Mononuclear cell (primary cell): Measurements from ENCODE around the gene CERS1. TPM values are rescaled to one million over a fixed set of nuclear protein-coding genes. Genes with fewer than 3 reads are reported as not detected.

ENCODE experiments used
- H3K27me3 ChIP-seq: 2 replicates; pipeline ENCODE4 v1.6.0; 2011; ENCODE audit warnings: low read length, control low read depth; ENCODE audit not compliant: insufficient read depth
- H3K4me1 ChIP-seq: 2 replicates; pipeline ENCODE4 v1.5.1; 2011; ENCODE audit warnings: mild to moderate bottlenecking, low read length, control low read depth; ENCODE audit not compliant: insufficient read depth
- H3K4me3 ChIP-seq: 2 replicates; pipeline ENCODE4 v1.5.1; 2011; ENCODE audit warnings: mild to moderate bottlenecking, low read length, moderate library complexity
- H3K9me3 ChIP-seq: 2 replicates; pipeline ENCODE4 v1.5.1; 2011; ENCODE audit warnings: low read depth, mild to moderate bottlenecking, control low read depth, low read length
- total RNA-seq: library from RNA; depleted of rRNA; stranded (reverse); fragments of >200 nt; gene quantifications from one replicate; pipeline ENCODE4 v1.2.3, GENCODE V29; 2012

CERS1 gene
- total RNA-seq, 1 donor = not detected

DNA sequence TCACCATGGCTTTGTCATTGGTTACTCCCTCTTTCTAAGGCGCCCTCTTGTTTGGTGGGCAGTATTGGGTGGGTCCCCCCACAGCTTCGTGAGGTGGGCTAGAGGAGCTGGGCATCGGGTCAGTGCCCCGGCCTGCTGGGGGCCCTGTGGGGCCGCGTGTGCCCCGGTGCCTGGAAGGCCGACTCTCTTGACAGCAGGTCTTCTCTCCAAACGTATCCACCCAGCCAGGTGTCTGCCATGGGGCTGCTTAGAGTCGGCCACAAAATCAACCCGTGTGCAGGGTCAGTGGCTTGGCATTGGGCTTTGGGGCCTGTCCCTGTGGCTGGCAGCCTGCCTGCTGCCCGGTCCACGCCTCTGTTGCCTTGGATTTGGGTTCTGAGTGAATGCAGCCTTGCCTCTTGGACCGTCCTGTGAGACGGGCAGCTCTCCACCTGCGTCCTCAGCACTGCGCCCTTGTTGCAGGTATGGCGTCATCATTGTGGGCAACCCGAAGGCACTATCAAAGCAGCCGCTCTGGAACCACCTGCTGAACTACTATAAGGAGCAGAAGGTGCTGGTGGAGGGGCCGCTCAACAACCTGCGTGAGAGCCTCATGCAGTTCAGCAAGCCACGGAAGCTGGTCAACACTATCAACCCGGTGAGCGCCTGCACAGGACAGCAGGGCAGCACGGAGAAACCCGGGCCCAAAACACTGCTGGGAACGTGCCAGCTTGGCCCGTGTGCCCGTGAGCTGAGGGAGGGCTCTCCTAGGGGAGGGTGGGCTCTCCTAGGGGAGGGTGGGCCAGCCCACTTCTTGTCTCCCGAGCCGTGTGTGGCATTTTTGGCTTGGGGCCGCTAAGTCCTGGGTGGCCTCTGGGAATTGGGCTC is 32.7 kb downstream of the CERS1 start:
- Histone ChIP-seq H3K4me3 (no peak overlapping the region), H3K9me3 (no peaks in the 10 kb centered on the region), H3K4me1 (no peaks in the 10 kb centered on the region), H3K27me3 (no peaks in the 10 kb centered on the region)

DNA sequence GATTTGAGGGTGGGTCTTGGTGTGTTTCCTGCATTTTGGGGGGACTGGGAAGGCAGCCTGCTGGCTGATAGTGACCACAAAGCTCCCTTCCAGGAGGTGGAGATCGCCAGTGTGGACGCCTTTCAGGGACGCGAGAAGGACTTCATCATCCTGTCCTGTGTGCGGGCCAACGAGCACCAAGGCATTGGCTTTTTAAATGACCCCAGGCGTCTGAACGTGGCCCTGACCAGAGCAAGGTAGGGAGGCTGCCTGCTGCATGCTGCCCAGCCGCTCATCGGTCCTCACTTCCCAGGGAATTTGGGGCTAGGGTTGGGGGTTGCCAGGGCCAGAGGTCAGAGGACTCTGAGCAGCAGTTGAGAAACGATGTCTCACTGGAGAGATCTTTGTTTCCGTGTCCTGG is 34.0 kb downstream of the CERS1 start:
- Histone ChIP-seq H3K9me3 (no peaks in the 10 kb centered on the region), H3K4me1 (no peaks in the 10 kb centered on the region), H3K4me3 (no peak overlapping the region), H3K27me3 (no peaks in the 10 kb centered on the region)

DNA sequence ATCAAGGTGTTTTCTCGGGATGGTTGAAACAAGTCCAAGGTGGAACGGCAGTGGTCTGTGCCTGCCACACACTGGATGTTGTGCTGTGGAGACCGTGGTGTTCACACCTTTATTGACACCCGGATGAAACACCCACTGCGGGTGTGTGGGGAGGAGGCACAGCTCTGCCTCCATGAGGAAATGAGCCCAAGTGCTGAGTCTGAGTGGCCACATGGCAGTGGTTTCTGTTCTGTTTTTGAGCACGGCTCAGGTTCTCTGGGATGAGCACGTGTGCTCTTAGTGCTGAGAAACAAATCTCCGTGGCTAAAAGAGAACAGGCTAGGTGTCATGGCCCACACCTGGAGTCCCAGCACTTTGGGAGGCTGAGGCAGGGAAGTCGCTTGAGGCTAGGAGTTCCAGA is 34.7 kb downstream of the CERS1 start:
- H3K4me3 ChIP-seq = no peak overlapping the region
- no peaks in the 10 kb centered on the region for H3K9me3 ChIP-seq
- no peaks in the 10 kb centered on the region for H3K27me3 ChIP-seq
- H3K4me1 ChIP-seq = no peaks in the 10 kb centered on the region

DNA sequence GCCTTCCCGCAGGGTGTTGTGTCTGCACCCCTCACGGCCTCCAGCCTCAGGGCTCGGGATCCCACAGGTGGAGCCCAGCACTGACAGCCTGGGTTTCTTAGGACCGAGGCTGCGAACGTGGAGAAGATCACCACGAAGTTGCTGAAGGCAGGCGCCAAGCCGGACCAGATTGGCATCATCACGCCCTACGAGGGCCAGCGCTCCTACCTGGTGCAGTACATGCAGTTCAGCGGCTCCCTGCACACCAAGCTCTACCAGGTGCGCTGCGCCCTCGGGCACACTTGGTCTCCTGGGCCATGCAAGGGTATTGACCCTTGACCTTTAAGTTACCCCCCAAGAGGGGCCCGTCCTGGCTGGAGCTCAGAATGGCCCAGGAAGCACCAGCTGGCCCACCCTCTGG is 35.2 kb downstream of the CERS1 start:
- Histone ChIP-seq H3K4me1 (no peaks in the 10 kb centered on the region), H3K27me3 (no peaks in the 10 kb centered on the region), H3K9me3 (no peaks in the 10 kb centered on the region), H3K4me3 (no peak overlapping the region)

DNA sequence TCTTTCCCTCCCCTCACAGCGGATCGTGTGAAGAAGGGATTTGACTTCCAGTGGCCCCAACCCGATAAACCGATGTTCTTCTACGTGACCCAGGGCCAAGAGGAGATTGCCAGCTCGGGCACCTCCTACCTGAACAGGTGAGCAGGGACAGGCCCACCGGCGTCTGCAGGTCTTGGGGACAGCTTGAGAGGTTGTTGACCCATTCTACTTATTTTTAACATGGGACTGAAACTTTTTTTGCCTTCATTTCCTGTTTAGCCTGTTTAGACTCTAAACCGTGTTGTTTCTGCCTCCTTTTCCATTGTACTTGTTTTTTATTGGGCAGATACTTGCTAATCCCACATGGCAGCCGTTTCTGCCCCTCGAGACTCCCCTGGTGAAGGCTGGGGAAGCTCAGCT is 35.7 kb downstream of the CERS1 start:
- no peaks in the 10 kb centered on the region for H3K9me3 ChIP-seq
- no peak overlapping the region for H3K4me3 ChIP-seq
- no peaks in the 10 kb centered on the region for H3K4me1 ChIP-seq
- no peaks in the 10 kb centered on the region for H3K27me3 ChIP-seq

DNA sequence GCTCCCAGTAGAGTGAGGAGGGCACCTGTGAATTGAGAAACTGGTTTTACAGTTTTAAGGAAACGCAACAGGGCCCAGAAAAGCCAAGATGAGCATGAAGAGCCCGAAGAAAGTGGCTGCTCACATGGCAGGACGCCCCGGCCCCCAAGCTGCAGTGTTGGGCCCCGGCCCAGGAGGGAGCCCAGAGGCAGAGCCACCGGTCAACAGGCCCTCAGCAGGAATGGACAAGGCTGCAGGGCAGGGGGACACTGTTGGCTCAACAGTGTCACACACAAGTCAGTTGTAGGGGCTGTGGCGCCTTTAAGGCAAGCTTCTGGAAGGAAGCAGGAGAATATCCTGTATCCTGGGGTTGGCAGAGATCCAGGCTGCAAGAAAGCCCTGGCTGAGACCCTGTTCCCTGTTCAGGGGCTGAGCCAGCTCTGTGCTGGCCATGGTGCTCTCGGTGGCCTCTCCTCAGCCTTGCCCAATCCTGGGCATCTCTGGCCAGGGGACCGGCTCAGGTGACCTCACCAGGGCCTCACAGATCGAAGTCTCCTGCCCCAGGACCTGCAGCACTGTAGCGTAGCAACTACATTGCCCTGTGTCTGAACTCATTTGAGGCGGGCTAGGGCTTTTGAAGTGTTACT is 36.2 kb downstream of the CERS1 start:
- Histone ChIP-seq H3K4me3 (no peak overlapping the region), H3K4me1 (no peaks in the 10 kb centered on the region), H3K27me3 (no peaks in the 10 kb centered on the region), H3K9me3 (no peaks in the 10 kb centered on the region)

DNA sequence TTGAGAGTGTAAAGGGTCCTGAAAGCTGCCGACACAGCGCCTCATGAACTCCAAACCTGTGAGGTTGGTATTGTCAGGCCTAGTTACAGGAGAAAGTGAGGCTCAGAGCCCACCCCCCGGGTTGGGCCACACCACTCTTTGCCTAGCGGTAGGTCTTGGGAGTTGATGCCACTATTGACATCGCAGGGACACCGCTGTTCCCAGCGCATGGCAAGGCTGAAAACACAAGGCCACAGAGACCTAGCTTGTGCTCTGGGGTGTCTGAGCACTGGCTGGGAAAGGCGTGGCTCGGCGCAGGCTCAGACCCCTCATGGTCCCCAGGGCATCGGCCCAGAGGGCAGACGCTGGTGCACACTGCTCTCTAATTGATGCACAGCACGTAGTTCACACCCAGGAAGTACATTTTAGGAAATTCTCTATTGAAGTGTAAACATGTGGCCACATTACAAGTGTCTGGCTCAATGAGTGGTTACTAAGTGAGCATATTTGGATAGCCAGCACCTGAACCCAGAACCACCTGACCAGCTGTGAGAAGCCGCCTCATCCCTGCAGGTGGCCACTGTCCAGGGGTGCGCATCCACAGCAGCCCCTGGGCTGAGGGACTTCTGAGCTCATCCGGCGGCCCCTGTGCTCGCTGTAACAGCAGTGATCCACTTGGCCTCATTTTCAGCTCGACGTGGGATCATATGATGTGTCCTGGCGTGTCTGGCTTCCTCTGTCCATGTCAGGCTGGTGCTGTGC is 36.9 kb downstream of the CERS1 start:
- Histone ChIP-seq H3K27me3 (no peaks in the 10 kb centered on the region), H3K9me3 (no peaks in the 10 kb centered on the region), H3K4me1 (no peaks in the 10 kb centered on the region), H3K4me3 (no peak overlapping the region)

DNA sequence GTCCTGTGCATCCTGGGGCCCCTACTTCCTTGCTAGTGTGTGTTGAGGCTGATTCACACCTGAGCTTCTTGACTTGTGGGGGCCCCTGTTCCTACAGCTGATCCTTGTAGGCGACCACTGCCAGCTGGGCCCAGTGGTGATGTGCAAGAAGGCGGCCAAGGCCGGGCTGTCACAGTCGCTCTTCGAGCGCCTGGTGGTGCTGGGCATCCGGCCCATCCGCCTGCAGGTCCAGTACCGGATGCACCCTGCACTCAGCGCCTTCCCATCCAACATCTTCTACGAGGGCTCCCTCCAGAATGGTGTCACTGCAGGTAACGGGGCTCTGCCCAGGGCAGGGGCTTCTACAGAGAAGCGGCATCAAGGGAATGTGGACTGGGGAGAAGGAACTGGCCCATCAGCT is 38.7 kb downstream of the CERS1 start:
- H3K9me3 ChIP-seq = no peaks in the 10 kb centered on the region
- H3K4me1 ChIP-seq = no peaks in the 10 kb centered on the region

DNA sequence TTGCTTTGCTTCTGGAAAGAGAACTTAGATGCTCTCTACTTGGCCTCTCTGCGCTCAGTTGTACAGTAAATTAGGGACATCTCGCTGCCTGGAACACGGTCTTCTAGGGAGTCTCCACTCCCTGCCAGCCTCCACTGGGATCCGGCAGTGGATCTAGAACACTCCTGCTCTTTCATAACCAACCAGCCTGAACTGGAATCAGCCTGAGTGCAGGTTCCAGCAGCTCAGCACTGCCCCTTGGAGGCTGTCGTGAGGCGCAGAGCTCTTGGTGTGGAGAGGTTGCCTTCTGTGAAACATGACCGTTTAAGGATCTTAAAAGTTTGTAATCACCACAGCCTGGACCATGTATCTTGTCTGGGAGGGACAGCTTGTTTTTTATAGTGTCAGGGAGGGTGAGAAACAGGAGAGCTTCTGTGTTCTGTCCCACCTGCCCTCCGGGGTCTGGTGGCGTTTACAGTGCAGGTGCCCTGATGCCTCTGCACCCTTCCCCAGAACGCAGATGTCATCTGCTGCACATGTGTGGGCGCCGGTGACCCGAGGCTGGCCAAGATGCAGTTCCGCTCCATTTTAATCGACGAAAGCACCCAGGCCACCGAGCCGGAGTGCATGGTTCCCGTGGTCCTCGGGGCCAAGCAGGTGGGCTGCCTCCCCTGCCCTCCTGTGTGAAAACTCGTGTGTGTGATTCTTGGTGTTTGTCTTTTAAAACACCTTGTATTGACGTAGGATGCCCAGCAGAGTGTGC is 39.4 kb downstream of the CERS1 start:
- Histone ChIP-seq H3K27me3 (no peaks in the 10 kb centered on the region), H3K9me3 (no peaks in the 10 kb centered on the region), H3K4me1 (no peaks in the 10 kb centered on the region), H3K4me3 (no peak overlapping the region)

More for the DNA sequence above, 38.7 kb downstream of the CERS1 start:
- H3K27me3 ChIP-seq = no peaks in the 10 kb centered on the region
- H3K4me3 ChIP-seq = no peak overlapping the region

DNA sequence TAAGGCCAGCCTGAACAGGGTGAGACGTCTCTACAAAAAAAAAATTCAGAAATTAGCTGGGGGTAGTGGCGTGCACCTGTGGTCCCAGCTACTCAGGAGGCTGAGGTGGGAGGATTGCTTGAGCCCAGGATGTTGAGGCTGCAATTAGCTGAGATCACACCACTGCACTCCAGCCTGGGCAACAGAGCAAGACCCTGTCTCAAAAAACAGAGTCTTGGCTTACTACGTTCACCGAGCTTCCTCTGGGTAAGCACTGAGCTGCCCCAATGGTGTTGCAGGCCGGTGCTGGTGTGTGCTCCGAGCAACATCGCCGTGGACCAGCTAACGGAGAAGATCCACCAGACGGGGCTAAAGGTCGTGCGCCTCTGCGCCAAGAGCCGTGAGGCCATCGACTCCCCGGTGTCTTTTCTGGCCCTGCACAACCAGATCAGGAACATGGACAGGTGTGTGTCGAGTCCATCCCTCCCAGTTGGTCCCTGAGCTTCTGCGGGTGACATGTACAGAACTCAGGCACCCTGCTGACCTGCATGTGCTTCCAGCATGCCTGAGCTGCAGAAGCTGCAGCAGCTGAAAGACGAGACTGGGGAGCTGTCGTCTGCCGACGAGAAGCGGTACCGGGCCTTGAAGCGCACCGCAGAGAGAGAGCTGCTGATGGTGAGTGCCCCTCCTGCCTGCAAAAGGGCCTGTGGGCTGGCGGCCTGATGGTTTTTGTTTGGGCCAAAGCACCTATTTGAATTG is 40.1 kb downstream of the CERS1 start:
- no peaks in the 10 kb centered on the region for H3K9me3 ChIP-seq
- no peaks in the 10 kb centered on the region for H3K27me3 ChIP-seq
- H3K4me1 ChIP-seq = no peaks in the 10 kb centered on the region
- no peak overlapping the region for H3K4me3 ChIP-seq

DNA sequence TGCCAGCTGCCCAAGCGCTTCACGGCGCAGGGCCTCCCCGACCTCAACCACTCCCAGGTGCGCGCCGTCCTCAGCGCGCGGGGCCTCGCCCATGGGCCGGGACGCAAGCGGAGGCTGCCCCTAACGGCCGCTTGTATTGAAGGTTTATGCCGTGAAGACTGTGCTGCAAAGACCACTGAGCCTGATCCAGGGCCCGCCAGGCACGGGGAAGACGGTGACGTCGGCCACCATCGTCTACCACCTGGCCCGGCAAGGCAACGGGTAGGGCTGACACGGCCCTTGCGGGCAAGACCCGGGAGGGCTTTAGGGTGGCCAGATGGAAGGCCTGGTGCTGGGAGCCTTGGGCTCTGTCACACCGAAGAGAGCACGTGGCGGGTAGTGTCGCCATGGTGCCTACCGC is 41.0 kb downstream of the CERS1 start:
- Histone ChIP-seq H3K27me3 (no peaks in the 10 kb centered on the region), H3K9me3 (no peaks in the 10 kb centered on the region), H3K4me1 (peaks cover 2% of the 10 kb centered on the region), H3K4me3 (no peak overlapping the region)

DNA sequence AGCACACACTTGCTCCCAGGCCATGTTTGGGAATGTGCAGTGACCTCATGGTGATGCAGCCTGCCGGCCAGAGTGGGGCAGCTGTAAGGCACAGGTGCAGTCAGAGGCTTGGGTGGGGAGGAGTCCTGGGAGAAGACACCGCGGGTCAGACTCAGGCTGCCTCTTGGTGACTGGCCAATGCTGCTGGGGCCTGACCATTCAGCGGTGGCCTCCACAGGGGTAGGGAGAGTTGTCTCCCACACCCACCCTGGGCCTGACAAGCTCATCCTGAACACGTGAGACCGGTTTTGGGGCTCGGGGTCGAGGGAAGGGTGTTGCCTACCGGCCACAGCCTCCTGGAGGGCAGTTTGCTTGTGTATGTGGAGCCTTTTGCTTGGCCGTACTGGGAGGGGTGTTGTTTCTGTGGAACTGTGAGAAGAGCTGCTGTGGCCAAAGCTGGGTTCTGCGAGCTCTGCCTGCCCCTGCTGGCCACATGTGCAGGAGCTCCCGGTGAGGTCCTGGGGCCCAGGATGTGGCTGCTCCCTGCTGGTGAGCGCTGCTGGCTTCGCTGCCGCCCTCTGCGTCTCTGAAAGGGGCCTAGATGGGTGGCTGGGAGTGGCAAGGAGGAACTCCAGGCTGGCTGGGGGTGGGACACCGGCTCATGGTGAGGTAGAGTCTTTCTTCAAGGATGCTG is 42.1 kb downstream of the CERS1 start:
- peaks cover 13% of the 10 kb centered on the region for H3K4me1 ChIP-seq
- H3K4me3 ChIP-seq = no peak overlapping the region
- no peaks in the 10 kb centered on the region for H3K27me3 ChIP-seq
- no peaks in the 10 kb centered on the region for H3K9me3 ChIP-seq

DNA sequence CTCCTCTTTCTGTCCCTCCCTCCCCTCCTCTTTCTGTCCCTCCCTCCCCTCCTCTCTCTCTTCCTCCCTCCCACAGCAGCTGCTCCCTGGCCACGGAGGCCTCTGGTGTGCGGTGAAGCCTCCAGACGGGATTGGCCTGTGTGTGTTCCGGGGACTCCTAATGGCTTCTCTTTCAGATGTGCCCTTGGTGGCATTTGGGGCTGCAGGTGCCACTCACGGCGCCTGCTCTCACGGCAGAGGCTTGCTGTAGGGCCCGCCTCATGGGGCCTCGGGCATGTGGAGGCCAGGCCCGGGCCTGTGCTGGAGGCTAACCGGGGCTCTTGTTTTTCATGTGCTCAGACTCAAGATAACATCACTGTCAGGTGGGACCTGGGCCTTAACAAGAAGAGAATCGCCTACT is 43.3 kb downstream of the CERS1 start:
- H3K9me3 ChIP-seq = no peaks in the 10 kb centered on the region
- H3K27me3 ChIP-seq = no peaks in the 10 kb centered on the region
- H3K4me1 ChIP-seq = peaks cover 26% of the 10 kb centered on the region
- H3K4me3 ChIP-seq = no peak overlapping the region
